NT2/D1 (cell line): ENCODE results near the gene GLTP.

Experiments used
- SUZ12 ChIP-seq: IDR thresholded peaks from 2 replicates; pipeline ENCODE4 v1.6.1; 2011; ENCODE audit not compliant: insufficient read length, insufficient read depth; ENCODE audit errors: extremely low read depth
- ZNF274 ChIP-seq: IDR thresholded peaks from 2 replicates; pipeline ENCODE4 v1.6.1; 2011; ENCODE audit warnings: mild to moderate bottlenecking, low read depth, low read length

DNA sequence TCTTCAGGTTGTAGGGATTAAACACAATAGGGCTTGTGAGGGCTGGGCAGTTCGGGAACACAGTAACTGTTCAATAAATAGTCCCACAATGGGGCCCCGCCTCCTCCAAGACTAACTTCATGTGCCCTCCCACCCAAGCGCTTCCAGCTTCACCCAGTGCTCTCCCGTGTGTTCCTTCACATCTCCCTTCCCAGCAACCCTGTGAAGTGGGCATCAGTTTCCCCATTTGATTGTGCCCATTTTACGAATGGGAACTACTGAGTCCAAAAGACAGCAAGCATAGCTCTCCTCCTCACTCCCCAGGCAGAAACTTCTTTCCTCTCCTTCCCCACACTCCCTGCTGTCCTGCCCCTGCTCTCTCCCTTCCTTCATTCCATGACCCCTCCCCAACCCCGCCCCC lies 40.9 kb downstream of the GLTP start:
- TF ChIP-seq SUZ12 (no peak), ZNF274 (no peak)
